GM21526 (cell line): ENCODE measurements around the gene FRS2.

ENCODE experiments used
- ATAC-seq: cut with Tn5 transposase; IDR thresholded peaks from one replicate; pipeline ENCODE4 v1.9.1; 2021; ENCODE audit warnings: moderate library complexity; ENCODE audit not compliant: unreplicated experiment, low FRiP score

The FRS2 gene

GRCh38 chr12:69464428-69464827 is 5.8 kb upstream of the FRS2 start:
- no peak for ATAC-seq

DNA sequence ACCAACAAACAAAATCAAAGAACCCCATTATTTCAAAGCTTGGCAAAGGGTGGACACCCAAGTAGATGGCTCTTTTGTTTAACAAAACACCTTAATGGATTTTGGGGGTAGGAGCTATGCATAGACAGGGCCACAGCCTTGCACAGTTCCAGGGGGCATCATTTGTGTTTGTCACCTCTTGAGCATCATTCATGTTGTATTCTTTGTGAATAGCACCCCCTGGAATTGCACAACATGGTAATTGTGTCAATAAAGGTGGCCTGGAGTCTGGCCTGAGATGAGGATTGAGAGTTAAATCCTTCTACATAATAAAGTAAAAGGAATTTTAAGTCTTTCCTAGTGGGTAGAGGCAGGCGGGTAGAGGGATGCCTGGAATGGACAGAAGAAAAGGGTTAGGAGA is 3.3 kb upstream of the FRS2 start:
- ATAC-seq, result no peak

DNA sequence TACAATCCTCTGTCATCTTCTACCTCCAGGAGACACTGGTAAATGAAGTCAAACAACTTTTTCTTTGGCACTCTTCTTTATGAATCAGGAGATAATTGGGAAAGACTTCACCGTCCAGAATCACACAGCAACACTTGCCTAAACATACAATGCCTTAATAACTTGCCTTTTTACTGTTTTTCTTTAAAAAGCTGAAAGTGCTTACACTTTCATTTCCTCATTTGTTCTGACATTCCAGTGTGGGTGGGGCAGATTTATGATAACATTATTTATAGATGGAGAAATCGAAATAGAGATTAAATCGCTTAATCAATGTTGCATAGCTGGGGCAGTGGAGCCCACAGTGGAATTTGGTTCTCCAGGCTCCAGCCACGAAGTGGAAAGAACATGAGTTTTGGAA is 2.8 kb upstream of the FRS2 start:
- ATAC-seq, result no peak

- ATAC-seq, result no peak
These were observed 1.8 kb upstream of the FRS2 start for GRCh38 chr12:69468237-69469026.

- no peak for ATAC-seq
These were observed 367 bp upstream of the FRS2 start for GRCh38 chr12:69469854-69470188.

DNA sequence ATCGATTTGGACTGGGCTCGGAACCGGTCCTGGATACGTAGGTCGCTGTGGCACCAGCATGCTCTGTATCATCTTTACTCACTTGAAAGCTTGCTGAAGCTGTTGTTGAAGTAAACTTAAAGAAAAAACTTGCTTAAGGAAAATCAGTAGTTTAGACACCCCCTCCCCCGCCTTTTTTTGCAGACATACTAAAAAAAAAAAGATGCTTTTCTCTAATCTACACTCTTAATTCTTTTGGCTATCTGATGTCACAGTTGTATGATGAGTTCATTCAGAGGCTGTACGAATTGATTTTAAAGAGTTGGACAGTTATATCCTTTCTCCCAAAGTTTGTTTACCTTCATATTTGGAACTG is 865 bp downstream of the FRS2 start:
- no peak for ATAC-seq

DNA sequence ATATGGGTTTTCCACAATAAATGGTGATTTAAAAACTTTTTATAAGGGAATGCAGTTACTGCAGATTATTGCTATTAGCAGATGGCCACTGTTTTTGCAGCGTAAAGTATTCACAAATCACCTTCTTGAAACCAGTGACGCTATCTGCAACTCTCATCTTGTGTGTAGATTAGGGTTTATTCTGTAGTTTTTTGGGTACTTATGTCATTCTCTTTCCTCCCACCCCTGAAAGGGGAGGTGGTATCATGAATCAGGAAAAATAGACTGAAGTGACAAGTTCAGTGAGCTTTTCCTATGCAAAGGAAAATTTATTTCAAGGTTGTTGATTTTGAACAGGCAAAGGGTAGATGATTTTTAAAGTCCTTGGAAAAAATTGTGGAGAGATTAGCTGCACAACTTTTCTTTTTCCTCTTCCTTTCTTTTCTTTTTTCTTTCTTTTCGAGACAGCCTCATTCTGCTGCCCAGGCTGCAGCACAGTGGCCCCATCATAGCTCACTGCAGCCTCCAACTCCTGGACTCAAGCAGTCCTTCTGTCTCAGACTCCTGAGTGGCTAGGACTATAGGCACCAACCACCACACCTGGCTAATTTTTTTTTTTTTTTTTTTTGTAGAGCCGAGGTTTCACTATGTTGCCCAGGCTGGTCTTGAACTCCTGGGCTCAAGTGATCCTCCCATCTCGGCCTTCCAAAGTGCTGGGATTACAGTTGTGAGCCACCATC is 1.6 kb downstream of the FRS2 start:
- no peak for ATAC-seq

DNA sequence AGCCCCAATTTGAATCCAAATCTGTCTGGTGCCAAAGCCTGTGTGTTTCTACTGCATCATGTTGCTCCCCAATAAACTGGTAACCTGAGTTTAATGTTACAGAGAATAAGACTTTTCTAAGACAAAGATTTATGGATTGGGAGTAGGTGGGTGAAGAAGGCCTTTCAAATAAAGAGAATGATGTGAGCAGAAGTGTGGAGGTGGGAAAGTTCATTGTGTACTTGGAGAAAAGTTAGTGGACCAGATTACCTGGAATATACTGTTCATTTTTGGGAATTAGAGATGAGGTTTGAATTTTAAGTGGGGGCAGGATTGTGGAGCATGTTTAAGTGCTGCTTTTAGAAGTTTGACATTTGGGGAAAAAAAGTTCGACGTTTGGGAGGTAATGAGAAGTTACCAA is 3.1 kb downstream of the FRS2 start:
- ATAC-seq, result no peak

DNA sequence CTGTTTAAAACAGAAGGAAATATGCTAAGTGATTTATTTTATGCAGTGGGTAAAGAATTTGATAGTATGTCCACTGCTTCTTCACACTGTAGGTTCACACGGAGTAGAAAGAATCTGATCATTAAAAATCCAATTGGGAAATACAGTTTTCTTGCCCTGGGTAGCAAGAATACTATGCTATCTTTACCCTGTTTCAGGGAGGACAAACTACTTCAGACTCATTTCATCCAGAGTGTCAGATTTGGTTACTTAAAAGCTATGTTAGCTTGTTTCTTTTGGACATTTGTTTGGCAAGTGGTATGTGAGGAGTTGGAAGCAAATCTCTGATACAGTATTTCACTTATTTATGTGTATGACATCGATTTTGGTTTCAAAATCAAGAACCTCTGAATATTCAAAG is 4.3 kb downstream of the FRS2 start:
- ATAC-seq, result no peak

- ATAC-seq, result no peak
These were observed 5.2 kb downstream of the FRS2 start for GRCh38 chr12:69475237-69475975.

DNA sequence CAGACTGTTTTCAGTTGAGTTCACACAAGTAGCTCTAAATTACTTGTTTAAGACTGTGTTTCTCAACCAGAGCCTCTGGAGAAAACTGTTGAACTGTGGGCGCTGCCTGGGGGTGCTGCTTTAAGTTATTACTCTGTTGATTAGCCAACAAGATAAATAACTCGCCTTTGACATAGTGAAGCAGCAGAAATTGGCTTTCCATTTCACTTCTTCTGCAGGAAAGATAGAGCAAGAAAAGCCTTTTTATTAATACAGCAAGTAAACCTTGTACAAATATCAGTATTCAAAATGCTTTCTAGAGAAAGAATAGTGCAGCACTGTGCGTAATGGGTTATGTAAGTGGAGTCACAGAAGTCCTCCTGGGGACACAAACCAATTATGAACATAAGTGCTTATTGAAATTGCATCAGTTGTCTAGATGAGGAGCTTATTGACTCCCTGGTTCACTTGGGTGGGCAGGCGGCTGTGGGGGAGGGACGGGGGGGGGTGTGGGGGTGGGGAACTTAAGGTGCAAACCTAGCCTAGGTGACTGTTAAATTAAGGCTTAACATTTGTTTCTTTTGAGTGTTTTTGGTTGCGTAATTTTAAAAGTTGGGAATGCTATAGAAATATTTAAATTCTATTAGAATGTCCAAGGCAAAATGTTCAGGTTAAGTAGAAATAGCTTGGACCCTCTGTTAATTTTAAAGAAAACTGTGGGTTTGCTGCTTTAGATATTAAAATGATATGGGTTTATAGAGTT is 6.3 kb downstream of the FRS2 start:
- no peak for ATAC-seq

DNA sequence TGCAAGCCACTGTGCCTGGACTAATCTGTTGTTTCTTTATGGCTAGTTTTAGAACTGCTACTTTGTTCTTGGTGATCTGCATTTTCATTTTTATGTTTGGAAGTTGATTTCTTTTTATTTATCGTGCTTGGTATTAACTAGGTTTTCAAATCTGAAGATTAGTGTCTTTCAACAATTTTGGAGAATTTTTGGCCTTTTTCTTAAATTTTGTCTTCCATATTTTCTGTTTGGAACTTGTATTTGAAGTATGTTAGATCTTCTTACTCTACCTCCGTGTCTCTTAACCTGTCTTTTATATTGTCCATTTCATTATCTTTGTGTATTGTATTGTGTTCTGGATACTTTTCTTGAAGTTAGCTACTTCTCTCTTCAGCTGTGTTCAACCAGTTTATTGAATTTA is 9.5 kb downstream of the FRS2 start:
- no peak for ATAC-seq

- ATAC-seq, result no peak
These were observed 10.5 kb downstream of the FRS2 start for GRCh38 chr12:69480698-69481097.

DNA sequence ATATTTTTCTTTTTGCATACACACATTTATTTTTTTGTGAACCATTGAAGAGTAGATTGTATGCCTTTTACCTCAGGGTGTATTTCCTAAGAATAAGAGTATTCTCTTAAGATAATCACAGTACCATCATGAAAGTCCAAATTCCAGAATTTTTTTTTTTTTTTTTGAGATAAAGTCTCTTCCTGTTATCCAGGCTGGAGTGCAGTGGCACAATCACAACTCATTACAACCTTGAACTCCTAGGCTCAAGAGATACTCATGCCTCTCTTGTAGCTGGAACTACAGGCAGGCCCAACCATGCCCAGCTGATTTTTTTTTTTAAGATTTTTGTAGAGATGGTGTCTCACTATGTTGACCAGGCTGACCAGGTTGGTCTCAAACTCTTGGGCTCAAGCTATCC is 10.9 kb downstream of the FRS2 start:
- no peak for ATAC-seq

- no peak for ATAC-seq
These were observed 13.5 kb downstream of the FRS2 start for GRCh38 chr12:69483700-69484099.

DNA sequence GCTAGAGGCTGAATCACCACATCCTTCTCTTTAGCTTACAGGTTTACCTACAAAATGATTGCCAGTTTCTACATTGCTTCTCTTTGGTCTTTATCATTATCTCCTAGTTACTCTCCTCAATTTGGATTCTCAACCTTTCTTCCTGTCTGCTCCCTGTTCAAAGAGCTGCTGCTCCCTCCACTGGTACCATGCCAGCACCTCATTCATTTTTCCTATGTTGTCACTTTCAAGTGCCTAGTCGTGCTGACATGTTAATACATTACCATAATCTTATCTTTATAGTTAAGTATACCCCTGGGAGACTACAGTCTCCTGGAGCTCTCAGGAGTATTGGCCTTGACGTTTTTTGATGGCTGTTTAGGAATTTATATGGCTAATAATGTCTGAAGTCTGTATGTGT is 14.2 kb downstream of the FRS2 start:
- ATAC-seq, result no peak

DNA sequence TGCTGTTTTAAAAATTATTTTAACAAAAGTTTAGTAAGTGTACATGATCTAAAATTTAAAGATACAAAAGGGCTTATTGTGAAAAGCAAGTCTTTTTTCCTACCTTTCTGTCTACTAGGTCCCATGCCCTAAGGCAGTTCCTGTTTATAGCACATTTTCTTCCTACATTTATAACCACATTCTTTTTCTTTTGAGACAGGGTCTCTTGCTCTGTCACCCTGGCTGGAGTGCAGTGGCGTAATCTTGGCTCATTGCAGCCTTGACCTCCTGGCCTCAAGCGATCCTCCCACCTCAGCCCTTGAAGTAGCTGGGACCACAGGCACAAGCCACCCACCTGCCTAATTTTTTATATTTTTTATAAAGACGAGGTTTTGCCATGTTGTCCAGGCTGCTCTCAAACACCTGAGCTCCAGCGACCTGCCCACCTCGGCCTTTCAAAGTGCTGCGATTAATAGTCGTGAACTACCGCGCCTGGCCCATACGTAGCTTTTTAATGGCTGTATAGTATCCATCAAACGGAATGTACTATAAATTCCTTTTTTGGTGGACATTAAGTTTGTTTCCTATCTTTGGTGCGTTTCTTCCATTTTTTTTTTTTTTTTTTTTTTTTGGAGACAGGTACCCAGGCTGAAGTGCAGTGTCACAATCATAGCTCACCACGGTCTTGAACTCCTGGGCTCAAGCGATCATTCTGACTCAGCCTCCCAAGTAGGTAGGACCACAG is 20.9 kb downstream of the FRS2 start:
- no peak for ATAC-seq

GRCh38 chr12:69492739-69493138 is 22.6 kb downstream of the FRS2 start:
- ATAC-seq, result no peak

GRCh38 chr12:69495071-69495470 is 24.9 kb downstream of the FRS2 start:
- ATAC-seq, result no peak

DNA sequence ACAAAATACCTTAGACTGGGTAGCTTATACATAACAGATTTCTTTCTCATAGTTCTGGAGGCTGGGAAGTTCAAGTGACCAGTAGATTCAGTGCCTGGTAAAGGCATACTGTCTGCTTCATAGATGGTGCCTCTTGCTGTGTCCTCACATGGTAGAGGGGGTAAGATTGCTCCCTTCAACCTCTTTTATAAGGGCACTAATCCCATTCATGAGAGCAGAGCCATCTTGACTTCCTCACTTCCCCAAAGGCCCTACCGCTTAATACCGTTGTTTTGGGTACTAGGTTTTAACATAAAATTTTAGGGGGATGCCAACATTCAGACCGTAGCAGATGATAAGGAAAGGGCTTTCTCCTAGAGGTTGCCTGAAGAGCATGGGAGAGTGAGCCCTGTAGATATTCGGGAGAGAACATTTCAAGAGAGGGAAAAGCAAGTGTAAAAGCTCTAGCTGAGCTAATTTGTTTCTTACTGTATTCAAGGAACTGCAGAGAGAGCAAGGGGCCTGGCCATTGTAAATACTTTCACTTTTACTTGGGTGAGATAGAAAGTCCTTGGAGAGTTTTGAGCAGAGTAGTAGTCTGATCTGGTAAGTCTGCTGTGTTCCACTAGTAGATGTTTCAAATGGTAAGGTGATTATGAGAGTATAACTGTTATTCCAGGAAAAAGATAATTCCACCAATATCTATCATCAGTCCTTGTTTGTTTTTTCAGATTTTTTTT is 27.3 kb downstream of the FRS2 start:
- peak; percentile 95 for ATAC-seq
